ENCODE results near the gene OBSCN. TPM values are rescaled to one million over a fixed set of nuclear protein-coding genes. Genes with fewer than 3 reads are reported as not detected.

Gene OBSCN
- total and polyA plus RNA-seq, 2 of the 13 experiments (the other 11 are each of a cell fraction or from before 2014, with no cell fraction given), result 0.20 TPM

- BruUV-seq (replicated peaks), result no TSS peak
- no peak for ATAC-seq
- no peak overlapping the region for H2AFZ ChIP-seq (ENCODE audit: low read length)
- no peaks in the 10 kb centered on the region; a peak in 1 of 5 replicates for H3K27me3 ChIP-seq (ENCODE audit: control insufficient read depth in 1 of 2, insufficient read depth in 2 of 2, low read length in 2 of 2)
- in situ Hi-C loops (cut with HindIII; ENCODE audit: extremely low pct_ligation_motif_present, low pct_unique_long_range_greater_than_20kb) (no loop called here), intact Hi-C loops (cut with micrococcal nuclease; ENCODE audit: unreplicated experiment) (no loop called here)
- 3% methylated on average over 1 of the region's 1 CpG for WGBS (ENCODE audit: low lambda C conversion rate)
- H3K27ac ChIP-seq (ENCODE audit: extremely low read length, insufficient read depth, low read length), result no peak overlapping the region
- DNase-seq (ENCODE audit: low spot score), result no peak
- H3K79me2 ChIP-seq (ENCODE audit: insufficient read depth, low read length), result no peaks in the 10 kb centered on the region
- peaks cover 8% of the 10 kb centered on the region for H3K4me1 ChIP-seq (ENCODE audit: insufficient read depth, low read length)
- H3K9me3 ChIP-seq (ENCODE audit: low read length), result no peaks in the 10 kb centered on the region
- FAIRE-seq, result no peak
- no peaks in the 10 kb centered on the region for H4K20me1 ChIP-seq (ENCODE audit: insufficient read depth, low read length)
- POLR2A ChIA-PET, result no interaction called here
- CTCF ChIA-PET (ENCODE audit: low intra/inter-chr PET ratio, low total read pairs), result no interaction called here
- H3K36me3 ChIP-seq (replicated peaks in 1 of 2; ENCODE audit: control insufficient read depth in 1 of 2, insufficient read depth in 2 of 2, low read length in 2 of 2), result no peaks in the 10 kb centered on the region
- H3K4me3 ChIP-seq (replicated peaks in 1 of 3; ENCODE audit: insufficient read depth in 1 of 3, low read depth in 2 of 3, low read length in 3 of 3), result no peak overlapping the region
- H3K4me2 ChIP-seq (ENCODE audit: low read depth, low read length), result no peak overlapping the region
- H3K9ac ChIP-seq (ENCODE audit: insufficient read depth, low read depth, low read length), result no peak overlapping the region
- TF ChIP-seq ZNF841 (CRISPR knock-in tag; IDR thresholded peaks at IDR 0.05; ENCODE audit: borderline replicate concordance), result no peak
- TF ChIP-seq KDM1A (CRISPR knock-in tag; IDR thresholded peaks at IDR 0.05), result no peak
- no peak for TF ChIP-seq ZZZ3 (CRISPR knock-in tag; IDR thresholded peaks at IDR 0.05; ENCODE audit: borderline replicate concordance)
- no peak for TF ChIP-seq ZNF782 (CRISPR knock-in tag; IDR thresholded peaks at IDR 0.05; ENCODE audit: borderline replicate concordance)
- TF ChIP-seq THAP9 (CRISPR knock-in tag; IDR thresholded peaks at IDR 0.05; ENCODE audit: borderline replicate concordance), result no peak
- TF ChIP-seq AGO2 (optimal IDR thresholded peaks at IDR 0.05; ENCODE audit: low read depth, low read length), result no peak
- TF ChIP-seq STAG1 (CRISPR knock-in tag; IDR thresholded peaks at IDR 0.05), result no peak
- no peak for TF ChIP-seq ZBTB38 (CRISPR knock-in tag; IDR thresholded peaks at IDR 0.05)
- no peak for TF ChIP-seq ZNF224 (CRISPR knock-in tag; IDR thresholded peaks at IDR 0.05)
- TF ChIP-seq PHF5A (CRISPR knock-in tag; IDR thresholded peaks at IDR 0.05; ENCODE audit: low read depth, unreplicated experiment), result no peak
- no peak for TF ChIP-seq ZNF546 (CRISPR knock-in tag; conservative IDR thresholded peaks at IDR 0.05)
- TF ChIP-seq, protein P1, sequence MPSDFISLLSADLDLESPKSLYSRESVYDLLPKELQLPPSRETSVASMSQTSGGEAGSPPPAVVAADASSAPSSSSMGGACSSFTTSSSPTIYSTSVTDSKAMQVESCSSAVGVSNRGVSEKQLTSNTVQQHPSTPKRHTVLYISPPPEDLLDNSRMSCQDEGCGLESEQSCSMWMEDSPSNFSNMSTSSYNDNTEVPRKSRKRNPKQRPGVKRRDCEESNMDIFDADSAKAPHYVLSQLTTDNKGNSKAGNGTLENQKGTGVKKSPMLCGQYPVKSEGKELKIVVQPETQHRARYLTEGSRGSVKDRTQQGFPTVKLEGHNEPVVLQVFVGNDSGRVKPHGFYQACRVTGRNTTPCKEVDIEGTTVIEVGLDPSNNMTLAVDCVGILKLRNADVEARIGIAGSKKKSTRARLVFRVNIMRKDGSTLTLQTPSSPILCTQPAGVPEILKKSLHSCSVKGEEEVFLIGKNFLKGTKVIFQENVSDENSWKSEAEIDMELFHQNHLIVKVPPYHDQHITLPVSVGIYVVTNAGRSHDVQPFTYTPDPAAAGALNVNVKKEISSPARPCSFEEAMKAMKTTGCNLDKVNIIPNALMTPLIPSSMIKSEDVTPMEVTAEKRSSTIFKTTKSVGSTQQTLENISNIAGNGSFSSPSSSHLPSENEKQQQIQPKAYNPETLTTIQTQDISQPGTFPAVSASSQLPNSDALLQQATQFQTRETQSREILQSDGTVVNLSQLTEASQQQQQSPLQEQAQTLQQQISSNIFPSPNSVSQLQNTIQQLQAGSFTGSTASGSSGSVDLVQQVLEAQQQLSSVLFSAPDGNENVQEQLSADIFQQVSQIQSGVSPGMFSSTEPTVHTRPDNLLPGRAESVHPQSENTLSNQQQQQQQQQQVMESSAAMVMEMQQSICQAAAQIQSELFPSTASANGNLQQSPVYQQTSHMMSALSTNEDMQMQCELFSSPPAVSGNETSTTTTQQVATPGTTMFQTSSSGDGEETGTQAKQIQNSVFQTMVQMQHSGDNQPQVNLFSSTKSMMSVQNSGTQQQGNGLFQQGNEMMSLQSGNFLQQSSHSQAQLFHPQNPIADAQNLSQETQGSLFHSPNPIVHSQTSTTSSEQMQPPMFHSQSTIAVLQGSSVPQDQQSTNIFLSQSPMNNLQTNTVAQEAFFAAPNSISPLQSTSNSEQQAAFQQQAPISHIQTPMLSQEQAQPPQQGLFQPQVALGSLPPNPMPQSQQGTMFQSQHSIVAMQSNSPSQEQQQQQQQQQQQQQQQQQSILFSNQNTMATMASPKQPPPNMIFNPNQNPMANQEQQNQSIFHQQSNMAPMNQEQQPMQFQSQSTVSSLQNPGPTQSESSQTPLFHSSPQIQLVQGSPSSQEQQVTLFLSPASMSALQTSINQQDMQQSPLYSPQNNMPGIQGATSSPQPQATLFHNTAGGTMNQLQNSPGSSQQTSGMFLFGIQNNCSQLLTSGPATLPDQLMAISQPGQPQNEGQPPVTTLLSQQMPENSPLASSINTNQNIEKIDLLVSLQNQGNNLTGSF (CRISPR knock-in tag; IDR thresholded peaks at IDR 0.05), result no peak
- TF ChIP-seq ZNF256 (CRISPR knock-in tag; conservative IDR thresholded peaks at IDR 0.05), result no peak
- TF ChIP-seq, protein P2, sequence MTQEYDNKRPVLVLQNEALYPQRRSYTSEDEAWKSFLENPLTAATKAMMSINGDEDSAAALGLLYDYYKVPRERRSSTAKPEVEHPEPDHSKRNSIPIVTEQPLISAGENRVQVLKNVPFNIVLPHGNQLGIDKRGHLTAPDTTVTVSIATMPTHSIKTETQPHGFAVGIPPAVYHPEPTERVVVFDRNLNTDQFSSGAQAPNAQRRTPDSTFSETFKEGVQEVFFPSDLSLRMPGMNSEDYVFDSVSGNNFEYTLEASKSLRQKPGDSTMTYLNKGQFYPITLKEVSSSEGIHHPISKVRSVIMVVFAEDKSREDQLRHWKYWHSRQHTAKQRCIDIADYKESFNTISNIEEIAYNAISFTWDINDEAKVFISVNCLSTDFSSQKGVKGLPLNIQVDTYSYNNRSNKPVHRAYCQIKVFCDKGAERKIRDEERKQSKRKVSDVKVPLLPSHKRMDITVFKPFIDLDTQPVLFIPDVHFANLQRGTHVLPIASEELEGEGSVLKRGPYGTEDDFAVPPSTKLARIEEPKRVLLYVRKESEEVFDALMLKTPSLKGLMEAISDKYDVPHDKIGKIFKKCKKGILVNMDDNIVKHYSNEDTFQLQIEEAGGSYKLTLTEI (CRISPR knock-in tag; conservative IDR thresholded peaks at IDR 0.05), result no peak
- TF ChIP-seq MAF1 (CRISPR knock-in tag; IDR thresholded peaks at IDR 0.05; ENCODE audit: borderline replicate concordance), result no peak
These were observed 25.3 kb downstream of the OBSCN start for GRCh38 chr1:228233136-228233535.
